Ishikawa (cell line): Measurements from ENCODE around the gene SPDYC.

ENCODE experiments used
- EP300 ChIP-seq: IDR thresholded peaks from 2 replicates; pipeline ENCODE4 v1.6.1; 2012; ENCODE audit warnings: borderline replicate concordance
- TF ChIP-seq, protein P1 (sequence below): IDR thresholded peaks from 2 replicates; pipeline ENCODE4 v1.6.1; 2012

- no peak for TF ChIP-seq EP300
- TF ChIP-seq, protein P1, sequence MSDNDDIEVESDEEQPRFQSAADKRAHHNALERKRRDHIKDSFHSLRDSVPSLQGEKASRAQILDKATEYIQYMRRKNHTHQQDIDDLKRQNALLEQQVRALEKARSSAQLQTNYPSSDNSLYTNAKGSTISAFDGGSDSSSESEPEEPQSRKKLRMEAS: no peak
Measured at GRCh38 chr11:65189191-65189590, 19.2 kb downstream of the SPDYC start.
